Measurements from ENCODE around the gene ACAP3. TPM values are rescaled to one million over a fixed set of nuclear protein-coding genes. Genes with fewer than 3 reads are reported as not detected.

Gene ACAP3
- total and polyA plus RNA-seq, 4 donors, result 2.7 to 24.8 (median 15.0) TPM

DNA sequence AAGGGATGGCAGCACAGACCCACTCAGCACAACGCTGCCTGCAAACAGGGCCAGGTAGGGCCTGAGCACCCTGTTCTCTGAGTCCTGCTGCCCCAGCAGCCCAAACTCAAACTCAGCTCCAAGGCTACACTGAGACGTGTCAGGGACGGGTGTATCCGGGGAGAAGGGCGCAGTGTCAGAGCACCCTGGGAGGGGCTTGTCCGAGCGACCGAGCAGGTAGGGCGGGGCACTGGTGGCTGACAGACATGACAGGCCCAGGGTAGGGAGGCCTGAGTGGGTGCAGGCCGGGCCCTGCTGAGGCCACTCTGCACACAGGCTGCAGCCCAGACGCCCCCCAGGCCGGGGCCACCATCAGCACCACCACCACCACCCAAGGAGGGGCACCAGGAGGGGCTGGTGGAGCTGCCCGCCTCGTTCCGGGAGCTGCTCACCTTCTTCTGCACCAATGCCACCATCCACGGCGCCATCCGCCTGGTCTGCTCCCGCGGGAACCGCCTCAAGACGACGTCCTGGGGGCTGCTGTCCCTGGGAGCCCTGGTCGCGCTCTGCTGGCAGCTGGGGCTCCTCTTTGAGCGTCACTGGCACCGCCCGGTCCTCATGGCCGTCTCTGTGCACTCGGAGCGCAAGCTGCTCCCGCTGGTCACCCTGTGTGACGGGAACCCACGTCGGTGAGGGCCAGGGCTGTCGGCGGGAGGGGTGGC lies 22.0 kb downstream of the ACAP3 start:
- Histone ChIP-seq H3K9me3 (ENCODE audit: control insufficient read depth in 4 of 4, low read length in 3 of 4) (no peaks in the 10 kb centered on the region), H3K27me3 (ENCODE audit: control insufficient read depth in 4 of 4, insufficient read depth in 4 of 4, low read length in 3 of 4) (no peaks in the 10 kb centered on the region), H3K36me3 (ENCODE audit: control insufficient read depth in 4 of 4, insufficient read depth in 3 of 4, low read depth in 1 of 4, low read length in 3 of 4) (no peaks in the 10 kb centered on the region), H3K4me1 (ENCODE audit: control insufficient read depth in 4 of 4, insufficient read depth in 4 of 4, low read length in 3 of 4) (peaks cover 9 to 25% (median 18%) of the 10 kb centered on the region in 4 donors), H3K4me3 (ENCODE audit: low read depth in 1 of 3, low read length in 3 of 3) (no peak overlapping the region), H3K27ac (ENCODE audit: low read depth in 1 of 2, low read length in 2 of 2) (no peak overlapping the region), H3K9ac (ENCODE audit: low read depth in 1 of 2, low read length in 2 of 2) (no peak overlapping the region)
- 78% methylated on average over 37 of the region's 37 CpGs for WGBS
- no peak for DNase-seq (ENCODE audit: low spot score)
- TF ChIP-seq, protein P1, sequence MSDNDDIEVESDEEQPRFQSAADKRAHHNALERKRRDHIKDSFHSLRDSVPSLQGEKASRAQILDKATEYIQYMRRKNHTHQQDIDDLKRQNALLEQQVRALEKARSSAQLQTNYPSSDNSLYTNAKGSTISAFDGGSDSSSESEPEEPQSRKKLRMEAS (IDR thresholded peaks at IDR 0.05), result no peak
- TF ChIP-seq TAF1 (conservative IDR thresholded peaks at IDR 0.05), result no peak
- TF ChIP-seq, protein P2, sequence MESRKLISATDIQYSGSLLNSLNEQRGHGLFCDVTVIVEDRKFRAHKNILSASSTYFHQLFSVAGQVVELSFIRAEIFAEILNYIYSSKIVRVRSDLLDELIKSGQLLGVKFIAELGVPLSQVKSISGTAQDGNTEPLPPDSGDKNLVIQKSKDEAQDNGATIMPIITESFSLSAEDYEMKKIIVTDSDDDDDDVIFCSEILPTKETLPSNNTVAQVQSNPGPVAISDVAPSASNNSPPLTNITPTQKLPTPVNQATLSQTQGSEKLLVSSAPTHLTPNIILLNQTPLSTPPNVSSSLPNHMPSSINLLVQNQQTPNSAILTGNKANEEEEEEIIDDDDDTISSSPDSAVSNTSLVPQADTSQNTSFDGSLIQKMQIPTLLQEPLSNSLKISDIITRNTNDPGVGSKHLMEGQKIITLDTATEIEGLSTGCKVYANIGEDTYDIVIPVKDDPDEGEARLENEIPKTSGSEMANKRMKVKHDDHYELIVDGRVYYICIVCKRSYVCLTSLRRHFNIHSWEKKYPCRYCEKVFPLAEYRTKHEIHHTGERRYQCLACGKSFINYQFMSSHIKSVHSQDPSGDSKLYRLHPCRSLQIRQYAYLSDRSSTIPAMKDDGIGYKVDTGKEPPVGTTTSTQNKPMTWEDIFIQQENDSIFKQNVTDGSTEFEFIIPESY (IDR thresholded peaks at IDR 0.05), result no peak
- TF ChIP-seq, protein P3, sequence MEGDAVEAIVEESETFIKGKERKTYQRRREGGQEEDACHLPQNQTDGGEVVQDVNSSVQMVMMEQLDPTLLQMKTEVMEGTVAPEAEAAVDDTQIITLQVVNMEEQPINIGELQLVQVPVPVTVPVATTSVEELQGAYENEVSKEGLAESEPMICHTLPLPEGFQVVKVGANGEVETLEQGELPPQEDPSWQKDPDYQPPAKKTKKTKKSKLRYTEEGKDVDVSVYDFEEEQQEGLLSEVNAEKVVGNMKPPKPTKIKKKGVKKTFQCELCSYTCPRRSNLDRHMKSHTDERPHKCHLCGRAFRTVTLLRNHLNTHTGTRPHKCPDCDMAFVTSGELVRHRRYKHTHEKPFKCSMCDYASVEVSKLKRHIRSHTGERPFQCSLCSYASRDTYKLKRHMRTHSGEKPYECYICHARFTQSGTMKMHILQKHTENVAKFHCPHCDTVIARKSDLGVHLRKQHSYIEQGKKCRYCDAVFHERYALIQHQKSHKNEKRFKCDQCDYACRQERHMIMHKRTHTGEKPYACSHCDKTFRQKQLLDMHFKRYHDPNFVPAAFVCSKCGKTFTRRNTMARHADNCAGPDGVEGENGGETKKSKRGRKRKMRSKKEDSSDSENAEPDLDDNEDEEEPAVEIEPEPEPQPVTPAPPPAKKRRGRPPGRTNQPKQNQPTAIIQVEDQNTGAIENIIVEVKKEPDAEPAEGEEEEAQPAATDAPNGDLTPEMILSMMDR (IDR thresholded peaks at IDR 0.05; ENCODE audit: low read depth, low read length, missing input control), result no peak
- no peak for TF ChIP-seq SP1 (IDR thresholded peaks at IDR 0.05)
- TF ChIP-seq, protein P4, sequence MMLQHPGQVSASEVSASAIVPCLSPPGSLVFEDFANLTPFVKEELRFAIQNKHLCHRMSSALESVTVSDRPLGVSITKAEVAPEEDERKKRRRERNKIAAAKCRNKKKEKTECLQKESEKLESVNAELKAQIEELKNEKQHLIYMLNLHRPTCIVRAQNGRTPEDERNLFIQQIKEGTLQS (IDR thresholded peaks at IDR 0.05), result no peak
- no peak for TF ChIP-seq FOXA1 (IDR thresholded peaks at IDR 0.05)
- TF ChIP-seq FOXA2 (IDR thresholded peaks at IDR 0.05), result no peak
- TF ChIP-seq NR2F2 (IDR thresholded peaks at IDR 0.05), result no peak
- TF ChIP-seq HNF4A (conservative IDR thresholded peaks at IDR 0.05), result no peak
- TF ChIP-seq GABPA (IDR thresholded peaks at IDR 0.05 in 1 of 2, conservative IDR thresholded peaks at IDR 0.05 in 1 of 2), result no peak
- TF ChIP-seq HNF4G (IDR thresholded peaks at IDR 0.05), result no peak
- no peak for TF ChIP-seq EGR1 (IDR thresholded peaks at IDR 0.05; ENCODE audit: low read depth in 2 of 2)

- no peak overlapping the region for H3K27ac ChIP-seq (ENCODE audit: low read depth in 1 of 2, low read length in 2 of 2)
- H3K36me3 ChIP-seq (ENCODE audit: control insufficient read depth in 4 of 4, insufficient read depth in 3 of 4, low read depth in 1 of 4, low read length in 3 of 4), result no peaks in the 10 kb centered on the region
- no peak for DNase-seq (ENCODE audit: low spot score)
- WGBS, result 95% methylated on average over 22 of the region's 22 CpGs
- no peaks in the 10 kb centered on the region for H3K27me3 ChIP-seq (ENCODE audit: control insufficient read depth in 4 of 4, insufficient read depth in 4 of 4, low read length in 3 of 4)
- H3K4me1 ChIP-seq (ENCODE audit: control insufficient read depth in 4 of 4, insufficient read depth in 4 of 4, low read length in 3 of 4), result peaks cover 9 to 20% (median 14%) of the 10 kb centered on the region in 4 donors
- no peaks in the 10 kb centered on the region for H3K9me3 ChIP-seq (ENCODE audit: control insufficient read depth in 4 of 4, low read length in 3 of 4)
- H3K4me3 ChIP-seq (ENCODE audit: low read depth in 1 of 3, low read length in 3 of 3), result no peak overlapping the region
- H3K9ac ChIP-seq (ENCODE audit: low read depth in 1 of 2, low read length in 2 of 2), result no peak overlapping the region
- TF ChIP-seq RXRA (IDR thresholded peaks at IDR 0.05) (no peak), YY1 (IDR thresholded peaks at IDR 0.05) (no peak), HNF4A (conservative IDR thresholded peaks at IDR 0.05) (no peak), RAD21 (IDR thresholded peaks at IDR 0.05) (no peak), HNF4G (IDR thresholded peaks at IDR 0.05) (no peak), REST (IDR thresholded peaks at IDR 0.05) (no peak), JUND (IDR thresholded peaks at IDR 0.05) (no peak), EGR1 (IDR thresholded peaks at IDR 0.05; ENCODE audit: low read depth in 2 of 2) (no peak), GABPA (IDR thresholded peaks at IDR 0.05 in 1 of 2, conservative IDR thresholded peaks at IDR 0.05 in 1 of 2) (no peak), SP1 (IDR thresholded peaks at IDR 0.05) (no peak), FOXA1 (IDR thresholded peaks at IDR 0.05) (no peak)
- TF ChIP-seq, protein P1 (IDR thresholded peaks at IDR 0.05), result no peak
- TF ChIP-seq, protein P4 (IDR thresholded peaks at IDR 0.05), result no peak
- TF ChIP-seq, protein P2 (IDR thresholded peaks at IDR 0.05), result no peak
Observed at GRCh38 chr1:1285102-1285571, 22.6 kb downstream of the ACAP3 start.

All from liver (tissue), 9 donors.